ENCODE results near the gene CSF1. TPM values are rescaled to one million over a fixed set of nuclear protein-coding genes. Genes with fewer than 3 reads are reported as not detected.

CSF1 gene
- total RNA-seq, 1 donor from 2014 or later = 15.2 TPM

GRCh38 chr1:109959632-109959973 is 49.0 kb downstream of the CSF1 start:
- Mint-ChIP-seq H3K36me3 (no peaks in the 10 kb centered on the region), H3K27me3 (no peaks in the 10 kb centered on the region), H3K4me3 (peak overlapping the region; percentile 56), H3K27ac (peak overlapping the region; percentile 81), H3K9me3 (no peaks in the 10 kb centered on the region), H3K4me1 (ENCODE audit: unreplicated experiment) (peaks cover 29% of the 10 kb centered on the region)
- TF ChIP-seq CTCF (conservative IDR thresholded peaks at IDR 0.05) = no peak
- no peak for DNase-seq (ENCODE audit: extremely low spot score, unreplicated experiment)

- DNase-seq (ENCODE audit: extremely low spot score, unreplicated experiment) = no peak
Observed at GRCh38 chr1:109959974-109960744, 49.5 kb downstream of the CSF1 start.

GRCh38 chr1:109960745-109961094 is 50.1 kb downstream of the CSF1 start:
- H3K36me3 Mint-ChIP-seq = no peaks in the 10 kb centered on the region
- peaks cover 29% of the 10 kb centered on the region for H3K4me1 Mint-ChIP-seq (ENCODE audit: unreplicated experiment)
- H3K9me3 Mint-ChIP-seq = no peaks in the 10 kb centered on the region
- H3K27me3 Mint-ChIP-seq = no peaks in the 10 kb centered on the region
- DNase-seq (ENCODE audit: extremely low spot score, unreplicated experiment) = no peak
- TF ChIP-seq CTCF (conservative IDR thresholded peaks at IDR 0.05) = no peak
- H3K4me3 Mint-ChIP-seq = peak overlapping the region; percentile 20
- peak overlapping the region; percentile 81 for H3K27ac Mint-ChIP-seq

More at GRCh38 chr1:109959974-109960744, 49.5 kb downstream of the CSF1 start:
- peak overlapping the region; percentile 81 for H3K27ac Mint-ChIP-seq
- peaks cover 29% of the 10 kb centered on the region for H3K4me1 Mint-ChIP-seq (ENCODE audit: unreplicated experiment)
- peak overlapping the region; percentile 56 for H3K4me3 Mint-ChIP-seq
- no peaks in the 10 kb centered on the region for H3K27me3 Mint-ChIP-seq
- H3K9me3 Mint-ChIP-seq = no peaks in the 10 kb centered on the region
- peak; percentile 54 for TF ChIP-seq CTCF (conservative IDR thresholded peaks at IDR 0.05)
- H3K36me3 Mint-ChIP-seq = no peaks in the 10 kb centered on the region

GRCh38 chr1:109963864-109964263 is 53.2 kb downstream of the CSF1 start:
- TF ChIP-seq CTCF (conservative IDR thresholded peaks at IDR 0.05) = no peak
- H3K4me3 Mint-ChIP-seq = no peak overlapping the region
- no peaks in the 10 kb centered on the region for H3K36me3 Mint-ChIP-seq
- H3K4me1 Mint-ChIP-seq (ENCODE audit: unreplicated experiment) = peaks cover 22% of the 10 kb centered on the region
- H3K9me3 Mint-ChIP-seq = no peaks in the 10 kb centered on the region
- DNase-seq (ENCODE audit: extremely low spot score, unreplicated experiment) = no peak
- no peak overlapping the region for H3K27ac Mint-ChIP-seq
- no peaks in the 10 kb centered on the region for H3K27me3 Mint-ChIP-seq

GRCh38 chr1:109969146-109969829 is 58.6 kb downstream of the CSF1 start:
- Mint-ChIP-seq H3K27ac (no peak overlapping the region), H3K36me3 (no peaks in the 10 kb centered on the region), H3K9me3 (no peaks in the 10 kb centered on the region), H3K27me3 (no peaks in the 10 kb centered on the region), H3K4me1 (ENCODE audit: unreplicated experiment) (peaks cover 6% of the 10 kb centered on the region), H3K4me3 (no peak overlapping the region)
- TF ChIP-seq CTCF (conservative IDR thresholded peaks at IDR 0.05) = no peak
- DNase-seq (ENCODE audit: extremely low spot score, unreplicated experiment) = no peak
